Neuronal stem cell (in vitro differentiated cells): ENCODE data around the gene SRSF10.
A peak's percentile ranks its signal among the peaks of the same experiment; 100 is the strongest.

Experiments used
- DNase-seq: peaks from one replicate; pipeline ENCODE4 v3.0.0-alpha.2; 2013; ENCODE audit warnings: low spot score
- H2AFZ ChIP-seq: one replicate; pipeline ENCODE4 v1.6.1; 2013; ENCODE audit warnings: mild to moderate bottlenecking, low read length, inconsistent platforms
- H2AK5ac ChIP-seq: 2 replicates; pipeline ENCODE4 v1.6.1; 2013; ENCODE audit warnings: low read depth, mild to moderate bottlenecking, inconsistent platforms, low read length, moderate library complexity, mixed read lengths
- H2BK120ac ChIP-seq: 2 replicates; pipeline ENCODE4 v1.6.1; 2013; ENCODE audit warnings: low read depth, mild to moderate bottlenecking, inconsistent platforms, low read length, moderate library complexity, mixed read lengths
- H2BK12ac ChIP-seq: one replicate; pipeline ENCODE4 v1.6.1; 2013; ENCODE audit warnings: low read length, inconsistent platforms
- H2BK15ac ChIP-seq: 2 replicates; pipeline ENCODE4 v1.6.1; 2013; ENCODE audit warnings: mild to moderate bottlenecking, low read length, inconsistent platforms, mixed read lengths
- H2BK5ac ChIP-seq: one replicate; pipeline ENCODE4 v1.6.1; 2013; ENCODE audit warnings: inconsistent platforms, mild to moderate bottlenecking, low read length, moderate library complexity
- H3K14ac ChIP-seq: one replicate; pipeline ENCODE4 v1.6.1; 2013; ENCODE audit warnings: low read length, inconsistent platforms
- H3K18ac ChIP-seq: 2 replicates; pipeline ENCODE4 v1.6.1; 2013; ENCODE audit warnings: low read length, inconsistent platforms
- H3K23ac ChIP-seq: 2 replicates; pipeline ENCODE4 v1.6.1; 2013; ENCODE audit warnings: low read depth, mild to moderate bottlenecking, mixed read lengths, low read length, inconsistent platforms; ENCODE audit not compliant: poor library complexity
- H3K27ac ChIP-seq: replicated peaks from 3 replicates; pipeline ENCODE4 v1.5.1; 2013; ENCODE audit warnings: low read length, inconsistent platforms
- H3K27me3 ChIP-seq, 3 experiments: 2 replicates each; pipeline ENCODE4 v1.6.1; 2013; ENCODE audit warnings: low read length in 3 of 3, mild to moderate bottlenecking in 2 of 3, inconsistent platforms in 1 of 3, low read depth in 1 of 3, mixed read lengths in 1 of 3, moderate library complexity in 1 of 3; ENCODE audit not compliant: control insufficient read depth in 3 of 3, insufficient read depth in 3 of 3
- H3K36me3 ChIP-seq, 2 donors: replicated peaks in 1 of 2; 2 replicates each; pipeline ENCODE4 v1.6.1; 2013; ENCODE audit warnings: low read length in 2 of 2; ENCODE audit not compliant: control insufficient read depth in 2 of 2, insufficient read depth in 2 of 2
- H3K4ac ChIP-seq: 2 replicates; pipeline ENCODE4 v1.6.1; 2013; ENCODE audit warnings: inconsistent platforms, mild to moderate bottlenecking, low read length, moderate library complexity
- H3K4me1 ChIP-seq, 2 donors: 1 replicate in 1 of 2; 2 replicates in 1 of 2; pipeline ENCODE4 v1.6.1; 2013; ENCODE audit warnings: low read length in 2 of 2, low read depth in 1 of 2; ENCODE audit not compliant: control insufficient read depth in 2 of 2, insufficient read depth in 1 of 2
- H3K4me2 ChIP-seq: one replicate; pipeline ENCODE4 v1.6.1; 2013; ENCODE audit warnings: mild to moderate bottlenecking, low read length, inconsistent platforms; ENCODE audit not compliant: insufficient read depth, poor library complexity, severe bottlenecking
- H3K4me3 ChIP-seq, 2 donors: 2 replicates each; pipeline ENCODE4 v1.5.1; 2013; ENCODE audit warnings: low read length in 2 of 2, mild to moderate bottlenecking in 2 of 2, inconsistent platforms in 1 of 2, moderate library complexity in 1 of 2
- H3K79me1 ChIP-seq: one replicate; pipeline ENCODE4 v1.6.1; 2013; ENCODE audit warnings: low read depth, mild to moderate bottlenecking, inconsistent platforms, low read length, moderate library complexity
- H3K9ac ChIP-seq: one replicate; pipeline ENCODE4 v1.6.1; 2013; ENCODE audit warnings: mild to moderate bottlenecking, low read depth, low read length, inconsistent platforms; ENCODE audit not compliant: poor library complexity
- H3K9me3 ChIP-seq, 2 donors: replicated peaks in 1 of 2; 2 replicates each; pipeline versions ENCODE3 to v1.6.1; 2013; ENCODE audit warnings: low read length in 2 of 2, mild to moderate bottlenecking in 2 of 2, inconsistent platforms in 1 of 2, low read depth in 1 of 2, mixed read lengths in 1 of 2, moderate library complexity in 1 of 2; ENCODE audit not compliant: control insufficient read depth in 2 of 2, insufficient read depth in 1 of 2
- H4K8ac ChIP-seq: one replicate; pipeline ENCODE4 v1.6.1; 2013; ENCODE audit warnings: low read depth, mild to moderate bottlenecking, inconsistent platforms, low read length, moderate library complexity
- H4K91ac ChIP-seq: one replicate; pipeline ENCODE4 v1.6.1; 2013; ENCODE audit warnings: low read length, low read depth, mild to moderate bottlenecking, inconsistent platforms; ENCODE audit not compliant: poor library complexity
- WGBS, 2 donors: extraction: QIAGEN DNeasy Blood & Tissue Kit; methylation state at CpG; one replicate each; pipeline ENCODE4 v1.1.7; 2013; ENCODE audit warnings: missing lambda C conversion rate in 2 of 2, mixed read lengths in 1 of 2; ENCODE audit not compliant: insufficient read length in 2 of 2, insufficient replicate concordance in 1 of 2; ENCODE audit errors: extremely low coverage in 2 of 2; 5-methylcytosine and 5-hydroxymethylcytosine counted together

Gene SRSF10

DNA sequence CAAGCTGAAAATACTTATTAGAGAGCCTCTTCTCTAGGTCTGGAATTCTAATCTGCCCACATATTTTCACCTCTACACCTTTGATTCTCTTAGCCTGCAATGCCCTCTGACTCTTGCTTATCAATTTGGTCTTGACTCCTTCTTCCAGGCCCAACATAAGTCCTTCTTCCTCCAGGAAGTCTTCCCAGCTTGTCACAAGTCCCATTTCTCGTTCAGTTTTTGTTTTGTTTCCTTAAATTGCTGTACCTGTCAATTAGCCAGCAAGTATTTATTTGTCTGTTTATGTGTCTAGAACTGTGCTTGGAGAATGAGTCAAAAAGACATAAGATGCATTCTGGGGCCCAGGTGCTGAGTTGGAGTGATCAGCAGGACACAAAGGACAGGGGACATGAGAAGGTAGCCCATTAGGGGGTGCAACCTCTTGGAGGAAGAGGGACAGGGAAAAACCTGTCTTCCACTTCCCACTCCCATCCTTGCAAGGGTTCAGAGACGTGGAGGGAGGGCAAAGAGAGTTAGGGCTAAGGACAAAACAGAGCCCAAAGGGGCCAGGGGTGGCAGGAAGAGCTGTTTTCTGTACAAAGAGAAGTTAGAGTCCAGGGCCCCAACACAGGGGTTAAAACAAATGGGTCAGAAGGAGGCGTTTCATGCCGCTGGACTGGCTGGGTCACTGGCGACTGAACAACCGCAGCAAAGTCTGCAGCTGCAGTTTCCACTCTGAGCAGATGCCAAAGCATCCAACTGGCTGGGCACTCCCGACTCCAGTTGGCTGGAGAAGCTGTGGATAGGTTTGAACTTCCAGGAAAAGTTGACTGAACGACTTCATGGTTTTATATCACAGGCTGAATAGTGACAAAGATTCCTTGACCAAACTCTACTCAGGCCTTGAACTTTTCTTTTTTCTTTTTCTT is 56.3 kb downstream of the SRSF10 start:
- Histone ChIP-seq H3K36me3 (no peaks in the 10 kb centered on the region), H2AK5ac (no peak overlapping the region), H3K79me1 (no peaks in the 10 kb centered on the region), H2BK5ac (no peak overlapping the region), H3K9ac (no peak overlapping the region), H4K91ac (no peak overlapping the region), H2BK15ac (no peak overlapping the region), H3K14ac (no peak overlapping the region), H2BK120ac (no peak overlapping the region), H3K23ac (no peak overlapping the region), H3K27me3 (no peaks in the 10 kb centered on the region), H4K8ac (no peak overlapping the region), H3K4me3 (no peak overlapping the region), H3K18ac (peak overlapping the region; percentile 36), H3K4me2 (no peak overlapping the region), H3K27ac (no peak overlapping the region), H3K4ac (no peak overlapping the region), H2BK12ac (no peak overlapping the region), H3K4me1 (no peaks in the 10 kb centered on the region), H2AFZ (no peak overlapping the region), H3K9me3 (no peaks in the 10 kb centered on the region)
- no CpG with 5 or more reads among the region's 8 CpGs for WGBS, 2 donors
- DNase-seq, result no peak

DNA sequence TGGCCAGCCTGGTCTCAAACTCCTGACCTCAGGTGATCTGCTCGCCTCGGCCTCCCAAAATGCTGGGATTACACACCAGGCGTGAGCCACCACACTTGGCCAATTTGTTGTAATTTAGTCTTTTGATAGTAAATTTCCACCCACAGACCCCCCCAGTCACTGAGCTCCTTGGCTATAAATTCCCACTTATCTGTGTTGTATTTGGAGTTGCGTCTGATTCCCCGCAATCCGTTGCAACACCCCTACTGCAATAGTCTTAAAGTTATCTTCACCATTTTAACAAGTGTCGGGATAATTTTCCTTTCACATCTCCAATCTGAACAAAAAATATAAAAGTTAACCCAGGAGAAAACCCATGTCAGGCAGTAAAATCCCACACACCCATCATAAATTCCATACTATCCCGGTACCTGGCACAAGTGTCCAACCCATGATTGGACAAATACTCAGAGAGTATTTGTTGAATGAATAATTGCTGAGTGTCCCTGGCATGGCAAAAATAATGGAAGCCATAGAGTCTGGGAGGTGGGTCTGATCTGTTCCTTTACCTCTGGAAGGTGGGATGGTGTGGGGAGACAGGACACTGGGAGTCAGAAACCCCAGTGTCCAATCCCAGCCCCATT is 57.7 kb downstream of the SRSF10 start:
- H3K79me1 ChIP-seq, result no peaks in the 10 kb centered on the region
- no peak overlapping the region for H3K9ac ChIP-seq
- no peak overlapping the region for H3K4me2 ChIP-seq
- no peak overlapping the region for H3K4me3 ChIP-seq
- H2BK15ac ChIP-seq, result no peak overlapping the region
- H3K36me3 ChIP-seq, result no peaks in the 10 kb centered on the region
- DNase-seq, result no peak
- no peaks in the 10 kb centered on the region for H3K4me1 ChIP-seq
- H4K91ac ChIP-seq, result no peak overlapping the region
- no peak overlapping the region for H4K8ac ChIP-seq
- no peak overlapping the region for H3K23ac ChIP-seq
- no peak overlapping the region for H3K18ac ChIP-seq
- H3K14ac ChIP-seq, result no peak overlapping the region
- H2BK12ac ChIP-seq, result no peak overlapping the region
- H2AK5ac ChIP-seq, result no peak overlapping the region
- H3K9me3 ChIP-seq, result no peaks in the 10 kb centered on the region
- no peak overlapping the region for H3K27ac ChIP-seq
- no peak overlapping the region for H2BK5ac ChIP-seq
- no CpG with 5 or more reads among the region's 8 CpGs for WGBS, 2 donors
- no peaks in the 10 kb centered on the region for H3K27me3 ChIP-seq
- no peak overlapping the region for H2AFZ ChIP-seq
- H3K4ac ChIP-seq, result no peak overlapping the region
- H2BK120ac ChIP-seq, result no peak overlapping the region

DNA sequence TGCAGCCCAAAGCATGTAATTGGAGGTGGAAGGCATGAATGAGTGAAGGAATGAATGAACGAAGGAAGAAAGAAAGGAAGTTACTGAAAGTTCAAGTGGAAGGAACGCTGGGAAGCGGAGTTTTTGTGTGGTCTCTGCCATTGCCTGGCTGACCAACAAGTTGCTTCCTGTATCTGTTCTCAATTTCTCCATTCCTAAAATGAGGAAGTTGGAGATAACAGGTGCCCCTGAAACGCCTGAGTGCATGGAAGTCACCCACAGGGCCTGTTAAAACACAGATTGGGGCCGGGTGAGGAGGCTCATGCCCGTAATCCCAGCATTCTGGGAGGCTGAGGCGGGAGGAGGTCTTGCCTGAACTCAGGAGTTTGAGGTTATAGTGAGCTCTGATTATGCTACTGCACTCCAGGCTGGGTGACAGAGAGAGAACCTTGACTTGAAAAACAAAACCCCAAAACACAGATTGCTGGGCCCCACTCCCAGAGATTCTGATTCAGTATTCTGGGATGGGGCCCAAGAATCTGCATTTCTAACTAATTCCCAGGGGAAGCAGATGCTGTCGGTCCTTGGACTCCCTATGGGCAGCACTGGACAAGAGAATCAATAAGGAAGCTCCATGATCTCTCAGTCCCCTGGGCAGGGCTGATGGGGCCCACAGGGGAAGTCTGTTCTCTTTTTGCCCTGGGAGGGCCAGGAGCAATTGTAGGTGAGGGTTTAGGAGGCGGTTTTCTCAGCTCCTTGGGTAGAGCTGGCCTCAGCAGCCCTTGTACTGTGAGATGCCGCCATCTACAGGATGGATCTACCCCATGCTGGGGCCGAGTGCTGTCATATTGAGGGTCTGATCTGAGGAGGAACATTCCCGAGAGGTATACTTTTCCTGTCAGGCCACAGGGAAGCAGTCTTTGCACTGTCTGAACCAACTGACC is 63.7 kb downstream of the SRSF10 start:
- Histone ChIP-seq H4K91ac (no peak overlapping the region), H3K14ac (no peak overlapping the region), H2BK120ac (no peak overlapping the region), H3K23ac (no peak overlapping the region), H2BK5ac (no peak overlapping the region), H3K18ac (no peak overlapping the region), H3K4ac (no peak overlapping the region), H3K36me3 (no peaks in the 10 kb centered on the region), H3K27ac (no peak overlapping the region), H2AK5ac (no peak overlapping the region), H2BK15ac (no peak overlapping the region), H3K4me1 (peaks cover 1 to 5% of the 10 kb centered on the region in 2 donors), H3K79me1 (no peaks in the 10 kb centered on the region), H4K8ac (no peak overlapping the region), H3K9ac (no peak overlapping the region), H2BK12ac (no peak overlapping the region), H3K27me3 (no peaks in the 10 kb centered on the region), H3K4me2 (no peak overlapping the region), H2AFZ (peak overlapping the region; percentile 58), H3K9me3 (no peaks in the 10 kb centered on the region), H3K4me3 (no peak overlapping the region)
- peak; percentile 54 for DNase-seq
- no CpG with 5 or more reads among the region's 12 CpGs for WGBS, 2 donors
